Caki2 (cell line): ENCODE results near the gene SYCN. TPM values are rescaled to one million over a fixed set of nuclear protein-coding genes. Genes with fewer than 3 reads are reported as not detected.
A peak's percentile ranks its signal among the peaks of the same experiment; 100 is the strongest.

ENCODE experiments used
- DNase-seq: peaks from one replicate; pipeline ENCODE4 v3.0.0-alpha.2; 2015; ENCODE audit warnings: low read depth
- in situ Hi-C: cut with HindIII; loops from 2 replicates; pipeline ENCODE4 v1.10.0; 2016; ENCODE audit warnings: low sequenced_read_pairs, low pct_unique_long_range_greater_than_20kb, mixed read lengths
- total RNA-seq: library from RNA; depleted of rRNA; stranded (reverse); fragments of >200 nt; shearing (Covaris generic); gene quantifications from 2 replicates; pipeline ENCODE4 v1.2.3, GENCODE V29; 2014; ENCODE audit warnings: low replicate concordance; rRNA removed

Gene SYCN
- total RNA-seq, 1 experiment from 2014 or later, result not detected

- no peak for DNase-seq
- in situ Hi-C loops, result no loop called here
These were observed 40.4 kb downstream of the SYCN start for GRCh38 chr19:39163621-39164020.

DNA sequence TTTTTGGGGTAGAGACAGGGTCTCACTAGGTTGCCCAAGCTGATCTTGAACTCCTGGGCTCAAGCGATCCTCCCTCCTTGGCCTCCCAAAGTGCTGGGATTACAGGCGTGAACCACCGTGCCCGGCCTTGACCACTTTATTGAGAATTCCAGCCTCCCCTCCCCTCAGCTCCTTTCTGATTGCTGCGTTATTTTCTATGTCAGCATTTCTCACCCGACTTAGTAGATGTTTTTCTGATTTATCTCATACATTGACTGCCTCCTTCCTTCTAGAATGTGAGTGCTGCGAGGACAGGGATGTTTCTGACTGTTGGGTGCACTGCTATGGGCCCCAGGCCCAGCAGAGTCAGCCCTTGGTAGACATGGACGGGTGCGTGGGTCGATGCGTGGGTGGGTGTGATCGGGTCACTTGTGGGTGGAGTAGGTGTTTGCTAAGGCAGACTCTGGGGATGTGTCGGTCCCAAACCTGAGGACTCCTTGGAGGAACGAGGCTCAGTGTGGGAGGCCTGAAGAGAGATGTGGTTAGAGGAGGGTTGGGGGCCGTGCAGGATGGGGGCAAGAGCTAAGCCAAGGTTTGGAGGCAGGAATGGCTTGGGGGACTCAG is 41.5 kb downstream of the SYCN start:
- in situ Hi-C loops, result no loop called here
- DNase-seq, result no peak

DNA sequence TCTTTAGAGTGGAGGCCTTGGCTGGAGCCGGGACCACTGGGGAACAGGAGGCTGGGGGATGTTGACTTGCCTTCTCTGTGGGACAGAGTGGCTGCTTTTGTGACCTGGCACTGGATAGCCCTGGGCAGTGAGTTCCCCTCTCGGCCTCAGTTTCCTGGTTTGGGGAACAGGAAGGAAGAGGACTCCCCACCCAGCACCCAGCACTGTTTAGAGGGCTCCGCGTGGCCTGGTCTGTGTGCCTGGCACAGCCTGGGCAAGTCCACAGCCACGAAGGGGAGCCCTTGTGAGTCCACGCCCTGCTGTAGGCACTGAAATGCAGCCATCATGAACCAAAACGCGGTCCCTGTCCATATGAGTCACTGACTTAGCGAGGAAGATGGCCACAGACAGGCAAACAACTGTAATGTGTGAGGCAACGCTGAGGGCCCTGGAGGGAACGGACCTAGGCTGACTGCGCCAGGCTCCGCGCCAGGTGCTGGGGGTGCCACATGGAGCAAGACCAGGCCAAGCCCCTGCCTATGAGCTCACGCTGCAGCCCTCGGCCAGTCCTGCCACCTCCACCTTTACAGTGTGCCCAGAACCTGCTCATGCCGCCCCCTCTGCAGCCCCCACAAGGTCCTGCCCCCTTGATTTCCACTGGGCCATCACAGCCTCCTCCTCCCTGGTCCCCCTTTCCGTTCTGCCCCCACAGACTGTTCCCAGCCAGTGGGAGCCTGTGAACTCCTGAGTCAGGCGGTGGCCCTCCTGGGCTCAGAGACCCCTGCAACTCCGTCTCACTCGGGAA is 43.0 kb downstream of the SYCN start:
- no peak for DNase-seq
- in situ Hi-C loops, result no loop called here

- no peak for DNase-seq
- in situ Hi-C loops, result no loop called here
These were observed 43.6 kb downstream of the SYCN start for GRCh38 chr19:39160523-39160861.

DNA sequence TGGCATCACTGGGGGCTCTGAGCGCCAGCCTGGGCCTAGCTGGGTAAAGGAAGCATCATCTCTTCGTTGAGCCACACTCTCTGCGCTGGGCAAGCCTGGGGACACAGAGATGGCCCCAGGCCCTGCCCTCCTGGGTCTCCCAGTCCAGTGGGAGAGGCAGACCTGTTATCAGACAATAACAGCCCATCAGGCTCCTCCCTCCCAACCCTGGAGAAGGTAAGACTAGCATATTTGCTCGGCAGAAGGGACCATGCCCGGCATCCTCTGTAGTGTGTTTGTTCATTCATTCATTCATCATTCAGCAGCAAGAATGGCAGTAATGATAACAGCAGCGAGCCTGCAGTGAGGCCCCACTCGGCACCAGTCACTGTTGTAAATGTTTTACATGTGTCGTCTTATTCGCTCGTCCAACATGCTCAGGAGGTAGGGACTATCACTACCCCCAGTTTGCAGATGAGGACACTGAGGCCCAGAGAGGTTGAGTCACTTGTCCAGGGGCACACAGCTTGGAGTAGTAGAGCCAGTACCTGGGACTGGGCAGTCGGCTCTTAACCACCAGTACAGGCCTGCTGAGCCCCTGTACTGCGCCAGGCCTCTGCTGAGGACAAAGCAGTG is 45.3 kb downstream of the SYCN start:
- no peak for DNase-seq
- in situ Hi-C loops, result no loop called here

GRCh38 chr19:39157997-39158389 is 46.1 kb downstream of the SYCN start:
- in situ Hi-C loops, result no loop called here
- no peak for DNase-seq

- in situ Hi-C loops, result no loop called here
- DNase-seq, result no peak
These were observed 46.6 kb downstream of the SYCN start for GRCh38 chr19:39157275-39157996.

GRCh38 chr19:39156326-39157230 is 47.5 kb downstream of the SYCN start:
- in situ Hi-C loops, result no loop called here
- DNase-seq, result peak; percentile 25

GRCh38 chr19:39155741-39156140 is 48.3 kb downstream of the SYCN start:
- no peak for DNase-seq
- in situ Hi-C loops, result no loop called here

GRCh38 chr19:39155114-39155700 is 48.9 kb downstream of the SYCN start:
- no peak for DNase-seq
- in situ Hi-C loops, result no loop called here

GRCh38 chr19:39154629-39155100 is 49.4 kb downstream of the SYCN start:
- in situ Hi-C loops, result no loop called here
- DNase-seq, result no peak

- DNase-seq, result no peak
- in situ Hi-C loops, result no loop called here
These were observed 49.9 kb downstream of the SYCN start for GRCh38 chr19:39154100-39154628.

Other genes starting within 250 kb of the SYCN start
- gene FBXO17, start 228.5 kb downstream of the SYCN start, total RNA-seq, result 129 and 142 TPM in 2 replicates
- gene FBXO27, start 171.7 kb downstream of the SYCN start, total RNA-seq, result 28.1 and 50.7 TPM in 2 replicates
- not detected in 2 replicates for gene ACP7, start 119.9 kb downstream of the SYCN start, total RNA-seq
- gene PAK4, start 78.5 kb downstream of the SYCN start, total RNA-seq, result 23.1 and 28.0 TPM in 2 replicates
- gene NCCRP1, start 7.3 kb downstream of the SYCN start, total RNA-seq, result not detected in 2 replicates
- gene IFNL3, start 40.7 kb upstream of the SYCN start, total RNA-seq, result not detected in 2 replicates
- not detected in 2 replicates for gene IFNL4, start 44.6 kb upstream of the SYCN start, total RNA-seq
- gene IFNL2, start 64.1 kb upstream of the SYCN start, total RNA-seq, result not detected in 2 replicates
- gene IFNL1, start 92.1 kb upstream of the SYCN start, total RNA-seq, result not detected in 2 replicates
- gene LRFN1, start 116.6 kb upstream of the SYCN start, total RNA-seq, result 0.52 and 2.0 TPM in 2 replicates
- gene GMFG, start 131.8 kb upstream of the SYCN start, total RNA-seq, result not detected in 2 replicates
- gene SAMD4B, start 138.2 kb upstream of the SYCN start, total RNA-seq, result 39.6 and 63.2 TPM in 2 replicates
- gene PAF1, start 186.8 kb upstream of the SYCN start, total RNA-seq, result 77.5 and 79.9 TPM in 2 replicates
- 76.2 and 86.5 TPM in 2 replicates for gene MED29, start 187.1 kb upstream of the SYCN start, total RNA-seq
- gene ZFP36, start 202.6 kb upstream of the SYCN start, total RNA-seq, result 1.4 TPM in 1 of 2 replicates, not detected in the other
- gene PLEKHG2, start 208.4 kb upstream of the SYCN start, total RNA-seq, result 5.1 and 34.1 TPM in 2 replicates
- 76.6 and 151 TPM in 2 replicates for gene RPS16, start 231.7 kb upstream of the SYCN start, total RNA-seq
- 95.5 and 108 TPM in 2 replicates for gene SUPT5H, start 241.3 kb upstream of the SYCN start, total RNA-seq